Putamen (tissue), 1 donor: ENCODE data around the gene FYB2.
"Not testable (repeated sequence)": the region's sequence is repeated elsewhere in the genome, so short reads cannot be mapped to it uniquely, and the experiment has no call there.

ENCODE experiments used
- DNase-seq: peaks from one replicate; pipeline ENCODE4 v3.0.0-alpha.2; 2016; ENCODE audit warnings: low spot score

FYB2 gene

GRCh38 chr1:56797065-56797685 lies 22.0 kb downstream of the FYB2 start:
- no peak for DNase-seq

DNA sequence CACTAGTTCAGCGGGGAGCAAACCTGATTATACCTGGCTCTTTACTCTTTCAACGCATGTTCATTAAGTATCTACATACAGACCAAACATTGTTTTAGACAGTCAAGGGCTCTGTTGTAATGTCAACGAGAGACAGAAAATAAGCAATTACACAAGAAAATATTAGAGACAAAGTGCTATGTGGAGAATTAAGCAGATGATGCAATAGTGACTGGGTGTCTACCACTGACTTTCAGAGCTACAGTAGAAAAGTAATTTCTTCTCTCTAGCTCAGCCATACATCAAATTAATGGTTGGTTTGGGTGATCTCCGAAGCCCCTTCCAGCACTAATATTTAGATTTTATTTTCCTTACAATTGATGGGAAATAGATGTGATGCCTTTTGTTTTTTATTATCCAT lies 23.3 kb downstream of the FYB2 start:
- DNase-seq = no peak

DNA sequence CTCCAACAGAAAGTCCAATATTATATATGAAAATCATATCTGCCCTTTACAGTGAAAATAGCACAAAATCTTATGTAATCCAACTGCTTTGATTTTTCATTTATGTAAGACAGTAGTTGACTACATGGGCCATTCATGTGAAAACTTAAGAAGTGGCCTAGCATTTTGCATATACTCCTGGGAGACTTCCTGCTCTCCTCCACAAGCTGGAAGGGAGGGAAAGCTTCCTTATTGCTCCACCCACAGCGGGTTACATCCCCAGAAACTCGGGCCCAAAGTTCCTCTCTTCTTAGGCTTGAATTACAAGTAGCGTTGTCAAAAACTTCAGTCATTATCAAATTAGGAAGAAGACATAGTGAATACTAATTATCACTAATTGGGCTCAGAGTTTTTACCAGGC lies 29.2 kb downstream of the FYB2 start:
- no peak for DNase-seq

DNA sequence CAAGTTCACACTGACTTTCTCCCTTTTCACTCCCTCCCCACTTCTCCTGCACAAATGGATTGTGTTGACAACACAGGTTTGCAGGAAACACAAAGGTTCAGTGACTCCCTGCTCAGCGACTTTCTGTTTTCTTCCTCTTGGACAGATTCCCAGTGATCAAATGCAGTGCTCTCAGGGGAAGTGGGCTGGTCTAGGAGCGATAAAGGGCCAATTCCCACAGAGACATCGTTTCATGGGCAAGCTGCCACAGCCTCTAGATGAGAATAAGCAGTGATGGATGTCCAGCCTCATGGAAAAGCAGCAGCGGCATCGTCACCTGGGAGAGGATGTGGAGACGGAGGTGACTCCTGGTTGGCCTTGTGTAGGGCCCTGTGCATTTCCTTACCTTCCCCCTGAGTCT lies 30.6 kb downstream of the FYB2 start:
- DNase-seq = no peak

DNA sequence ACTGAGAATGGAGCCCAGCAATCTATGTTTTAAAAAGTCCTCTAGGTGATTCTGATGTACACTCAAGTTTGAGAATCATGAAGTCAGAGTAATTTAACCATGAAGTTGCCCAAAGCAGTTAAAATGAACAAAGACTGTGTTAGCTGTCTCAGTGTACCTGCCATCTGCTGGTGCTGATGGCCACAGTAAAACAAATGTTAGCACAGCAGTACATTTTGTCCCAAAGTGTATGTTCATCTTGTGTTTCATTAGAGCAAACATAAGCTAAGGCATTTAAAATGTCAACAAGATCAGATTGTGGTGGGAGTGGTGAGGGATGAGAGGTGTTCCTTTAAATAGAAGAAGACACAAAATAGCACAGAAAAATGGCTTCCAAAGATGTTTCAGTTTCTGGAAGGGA lies 31.1 kb downstream of the FYB2 start:
- no peak for DNase-seq

- no peak for DNase-seq
These were observed 31.9 kb downstream of the FYB2 start for GRCh38 chr1:56787330-56787729.

GRCh38 chr1:56782773-56783172 lies 36.4 kb downstream of the FYB2 start:
- DNase-seq = no peak

- no peak for DNase-seq
These were observed 38.4 kb downstream of the FYB2 start for GRCh38 chr1:56780826-56781225.

- no peak for DNase-seq
These were observed 39.0 kb downstream of the FYB2 start for GRCh38 chr1:56780128-56780750.

- no peak for DNase-seq
These were observed 41.2 kb downstream of the FYB2 start for GRCh38 chr1:56777972-56778371.

- DNase-seq = not testable (repeated sequence)
These were observed 44.5 kb downstream of the FYB2 start for GRCh38 chr1:56774732-56775131.

- no peak for DNase-seq
These were observed 45.1 kb downstream of the FYB2 start for GRCh38 chr1:56774067-56774609.

DNA sequence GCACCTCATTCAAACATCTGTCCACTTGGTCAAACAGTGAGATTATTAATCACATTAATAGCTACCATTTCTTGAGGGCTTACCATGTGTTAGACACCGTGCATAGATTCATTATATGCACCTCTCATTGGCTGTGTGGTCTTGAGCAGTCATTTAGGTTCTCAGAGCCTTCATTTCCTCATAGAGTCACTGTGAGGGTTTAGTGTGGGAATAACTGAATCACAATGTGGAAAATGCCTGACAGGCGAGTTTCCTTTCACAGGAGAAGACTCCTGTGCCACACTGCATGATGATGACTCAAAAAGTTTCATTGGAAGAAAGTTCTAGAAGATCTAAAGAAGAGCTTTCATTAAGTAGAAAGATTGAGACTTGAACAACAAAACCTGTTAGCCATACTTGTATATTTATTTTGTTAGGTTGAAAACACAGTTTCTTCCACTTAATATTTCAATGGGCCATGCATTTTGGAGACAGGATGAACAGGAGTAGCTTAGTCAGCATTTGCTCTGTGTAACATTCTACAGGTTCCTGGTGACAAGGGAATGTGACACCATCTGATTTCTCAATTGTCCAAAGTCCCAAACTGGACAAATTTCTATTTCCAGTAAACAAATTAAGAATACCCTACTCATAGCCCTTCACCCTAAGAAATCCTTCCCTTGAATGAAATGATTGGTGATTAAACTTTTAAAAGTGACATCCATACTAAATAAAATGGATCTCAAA lies 45.7 kb downstream of the FYB2 start:
- no peak for DNase-seq

DNA sequence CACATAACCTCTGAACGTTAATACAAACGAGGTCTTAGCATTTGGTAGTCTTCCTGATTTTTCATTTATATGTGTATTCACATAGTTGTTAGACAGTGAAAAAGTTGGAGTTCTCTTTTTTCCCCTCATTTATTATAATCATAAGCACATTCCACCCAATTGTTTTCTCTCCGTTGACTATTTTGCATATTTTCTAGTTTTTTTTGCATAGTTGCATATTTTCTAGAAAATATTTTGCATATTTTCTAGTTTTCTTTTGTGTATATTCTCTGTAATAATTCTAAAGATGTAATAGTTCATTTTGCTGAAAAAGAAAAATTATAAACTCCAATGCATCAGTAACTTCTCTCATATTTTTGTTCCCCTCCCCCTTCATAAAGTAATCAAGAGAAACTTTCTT lies 47.5 kb downstream of the FYB2 start:
- DNase-seq = no peak

- DNase-seq = no peak
These were observed 60.4 kb downstream of the FYB2 start for GRCh38 chr1:56758794-56759193.

DNA sequence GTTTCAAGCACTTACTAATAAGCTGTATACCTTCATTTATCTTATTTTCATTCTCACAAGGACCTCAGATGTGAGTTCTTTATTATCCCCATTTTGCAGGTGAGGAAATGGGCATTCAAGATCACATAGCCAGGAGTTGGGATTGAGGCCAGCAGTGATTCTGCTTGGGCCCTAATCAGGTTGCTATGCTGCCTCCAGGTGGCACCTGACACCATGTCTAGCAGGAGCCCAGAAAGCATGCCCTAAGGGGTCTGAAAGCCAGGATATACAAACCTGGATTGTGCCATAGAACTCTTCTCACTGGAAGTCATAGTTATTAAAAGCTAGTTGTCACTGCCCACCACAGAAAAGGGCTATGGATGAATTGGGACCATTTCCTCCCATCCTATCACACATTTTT lies 61.1 kb downstream of the FYB2 start:
- no peak for DNase-seq

GRCh38 chr1:56755911-56756310 lies 63.3 kb downstream of the FYB2 start:
- no peak for DNase-seq

GRCh38 chr1:56754708-56755479 lies 64.3 kb downstream of the FYB2 start:
- DNase-seq = no peak

- no peak for DNase-seq
These were observed 74.0 kb downstream of the FYB2 start for GRCh38 chr1:56745231-56745630.

DNA sequence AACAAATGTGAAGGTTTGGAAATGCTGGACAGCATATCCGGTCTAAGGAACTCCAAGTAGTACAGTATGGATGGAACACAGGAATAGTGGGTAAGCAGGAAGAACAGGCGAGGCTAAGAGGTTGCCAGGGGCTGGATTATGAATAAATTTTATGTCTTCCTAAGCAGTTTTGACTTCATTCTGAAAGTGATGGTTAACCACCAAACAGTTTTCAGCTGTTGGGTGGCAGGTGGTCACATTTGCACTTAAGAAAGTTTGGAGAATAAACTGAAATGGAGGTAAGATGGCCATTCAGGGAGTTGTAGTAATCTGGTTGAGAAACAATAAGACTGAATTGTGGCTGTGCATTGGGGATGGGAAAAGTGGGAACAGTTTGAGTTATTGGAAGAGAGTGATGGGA lies 90.2 kb downstream of the FYB2 start:
- no peak for DNase-seq

- no peak for DNase-seq
These were observed 92.5 kb downstream of the FYB2 start for GRCh38 chr1:56726706-56727105.

- no peak for DNase-seq
These were observed 100.0 kb downstream of the FYB2 start for GRCh38 chr1:56719171-56719570.

- no peak for DNase-seq
These were observed 104.0 kb downstream of the FYB2 start for GRCh38 chr1:56715156-56715555.
